ENCODE measurements around the gene OGFOD1. TPM values are rescaled to one million over a fixed set of nuclear protein-coding genes. Genes with fewer than 3 reads are reported as not detected.

Gene OGFOD1
- total RNA-seq, 4 donors from 2014 or later, result 28.8 to 58.3 (median 32.1) TPM

- Histone ChIP-seq H3K9me3 (no peaks in the 10 kb centered on the region), H3K4me1 (peaks cover 0 to 39% (median 0%) of the 10 kb centered on the region in 3 donors), H3K27ac (no peak overlapping the region), H3K27me3 (no peaks in the 10 kb centered on the region), H3K4me3 (no peak overlapping the region), H3K36me3 (peaks cover 0 to 68% (median 0%) of the 10 kb centered on the region in 3 donors)
- intact Hi-C loops (cut with DNase I), result no loop called here
- 86 to 87% methylated on average over 4 of the region's 5 CpGs for WGBS, 2 donors
- no peak for DNase-seq
- no peak for TF ChIP-seq POLR2A (IDR thresholded peaks at IDR 0.05)
- no peak for TF ChIP-seq CTCF (IDR thresholded peaks at IDR 0.05)
Observed at GRCh38 chr16:56411123-56411522, 40.2 kb upstream of the OGFOD1 start.

GRCh38 chr16:56411624-56412023 lies 39.7 kb upstream of the OGFOD1 start:
- Histone ChIP-seq H3K36me3 (peaks cover 0 to 68% (median 0%) of the 10 kb centered on the region in 3 donors), H3K9me3 (no peaks in the 10 kb centered on the region), H3K27ac (no peak overlapping the region), H3K27me3 (no peaks in the 10 kb centered on the region), H3K4me1 (peaks cover 0 to 42% (median 0%) of the 10 kb centered on the region in 3 donors), H3K4me3 (no peak overlapping the region)
- no peak for TF ChIP-seq POLR2A (IDR thresholded peaks at IDR 0.05)
- no peak for TF ChIP-seq CTCF (IDR thresholded peaks at IDR 0.05)
- intact Hi-C loops (cut with DNase I), result no loop called here
- no peak for DNase-seq
- 91 to 92% methylated on average over 2 of the region's 2 CpGs for WGBS, 2 donors

- Histone ChIP-seq H3K27ac (no peak overlapping the region), H3K9me3 (no peaks in the 10 kb centered on the region), H3K27me3 (no peaks in the 10 kb centered on the region), H3K36me3 (peaks cover 0 to 52% (median 0%) of the 10 kb centered on the region in 3 donors), H3K4me1 (peaks cover 0 to 37% (median 0%) of the 10 kb centered on the region in 3 donors), H3K4me3 (no peak overlapping the region)
- 68 to 85% methylated on average over 5 of the region's 5 CpGs for WGBS, 2 donors
- no peak for DNase-seq
- intact Hi-C loops (cut with DNase I), result no loop called here
- TF ChIP-seq POLR2A (IDR thresholded peaks at IDR 0.05) (no peak), CTCF (IDR thresholded peaks at IDR 0.05) (no peak)
Observed at GRCh38 chr16:56413381-56413780, 38.0 kb upstream of the OGFOD1 start.

GRCh38 chr16:56414366-56414765 lies 37.0 kb upstream of the OGFOD1 start:
- Histone ChIP-seq H3K4me1 (peaks cover under 1 to 37% (median 3%) of the 10 kb centered on the region in 3 donors), H3K36me3 (peaks cover 0 to 42% (median 0%) of the 10 kb centered on the region in 3 donors), H3K4me3 (no peak overlapping the region), H3K27me3 (no peaks in the 10 kb centered on the region), H3K9me3 (no peaks in the 10 kb centered on the region), H3K27ac (no peak overlapping the region)
- intact Hi-C loops (cut with DNase I), result no loop called here
- DNase-seq, result no peak
- no peak for TF ChIP-seq CTCF (IDR thresholded peaks at IDR 0.05)
- no peak for TF ChIP-seq POLR2A (IDR thresholded peaks at IDR 0.05)
- 86 to 90% methylated on average over 5 of the region's 5 CpGs for WGBS, 2 donors

- TF ChIP-seq POLR2A (IDR thresholded peaks at IDR 0.05), result no peak
- no peak for TF ChIP-seq CTCF (IDR thresholded peaks at IDR 0.05)
- H3K27ac ChIP-seq, result no peak overlapping the region
- no peaks in the 10 kb centered on the region for H3K27me3 ChIP-seq
- no peak overlapping the region for H3K4me3 ChIP-seq
- 65 to 91% methylated on average over 4 of the region's 4 CpGs for WGBS, 2 donors
- DNase-seq, result no peak
- no peaks in the 10 kb centered on the region for H3K9me3 ChIP-seq
- H3K36me3 ChIP-seq, result peaks cover 0 to 29% (median 0%) of the 10 kb centered on the region in 3 donors
- intact Hi-C loops (cut with DNase I), result no loop called here
- peaks cover 3 to 50% (median 10%) of the 10 kb centered on the region in 3 donors for H3K4me1 ChIP-seq
Observed at GRCh38 chr16:56415875-56416274, 35.5 kb upstream of the OGFOD1 start.
